Measurements from ENCODE around the gene ZNHIT3. TPM values are rescaled to one million over a fixed set of nuclear protein-coding genes. Genes with fewer than 3 reads are reported as not detected.

ZNHIT3 gene
- total and polyA plus RNA-seq, 2 of the 13 experiments (the other 11 are each of a cell fraction or from before 2014, with no cell fraction given) = 66.6 to 77.4 TPM

GRCh38 chr17:36544307-36545076, 58.0 kb downstream of the ZNHIT3 start, which contains the start of gene GGNBP2 (continued):
- TF ChIP-seq HIC2 (CRISPR knock-in tag; IDR thresholded peaks at IDR 0.05; ENCODE audit: low read depth) = no peak
- no peak for TF ChIP-seq ZNF552 (CRISPR knock-in tag; IDR thresholded peaks at IDR 0.05; ENCODE audit: borderline replicate concordance)
- peak; percentile 81; the same call in 1 of the 2 replicates for TF ChIP-seq ZMAT3 (CRISPR knock-in tag; conservative IDR thresholded peaks at IDR 0.05)
- TF ChIP-seq XBP1 (CRISPR knock-in tag; IDR thresholded peaks at IDR 0.05) = no peak
- TF ChIP-seq AKAP8 (CRISPR knock-in tag; IDR thresholded peaks at IDR 0.05) = 0 out of 2 replicates have a peak, but pooled peaks have one; percentile 50
- peak; percentile 81 for TF ChIP-seq TAF1 (CRISPR knock-in tag; IDR thresholded peaks at IDR 0.05)
- TF ChIP-seq HINFP (CRISPR knock-in tag; IDR thresholded peaks at IDR 0.05; ENCODE audit: low read depth) = 0 out of 2 replicates have a peak, but pooled peaks have one; percentile 45
- TF ChIP-seq ZBTB33 (CRISPR knock-in tag; IDR thresholded peaks at IDR 0.05) = no peak
- TF ChIP-seq ZKSCAN8 (CRISPR knock-in tag; IDR thresholded peaks at IDR 0.05; ENCODE audit: borderline replicate concordance) = no peak
- peak; percentile 17; the same call in 1 of the 2 replicates for TF ChIP-seq MED1 (CRISPR knock-in tag; IDR thresholded peaks at IDR 0.05)
- TF ChIP-seq NCOA2 (CRISPR knock-in tag; IDR thresholded peaks at IDR 0.05) = no peak
- no peak for TF ChIP-seq EHMT2 (IDR thresholded peaks at IDR 0.05; ENCODE audit: borderline replicate concordance, low read depth, low read length)
- TF ChIP-seq ESRRA (CRISPR knock-in tag; IDR thresholded peaks at IDR 0.05; ENCODE audit: low read depth) = 0 out of 2 replicates have a peak, but pooled peaks have one; percentile 34
- TF ChIP-seq HNF1A (IDR thresholded peaks at IDR 0.05; ENCODE audit: low read depth) = no peak
- TF ChIP-seq HNF1A (CRISPR knock-in tag; IDR thresholded peaks at IDR 0.05; ENCODE audit: borderline replicate concordance) = peak; percentile 37; the same call in 1 of the 2 replicates
- no peak for TF ChIP-seq ZNF333 (CRISPR knock-in tag; IDR thresholded peaks at IDR 0.05; ENCODE audit: borderline replicate concordance)
- TF ChIP-seq MLX (CRISPR knock-in tag; IDR thresholded peaks at IDR 0.05) = no peak; the same call in 1 of the 2 replicates
- no peak for TF ChIP-seq NFE2 (CRISPR knock-in tag; IDR thresholded peaks at IDR 0.05)
- TF ChIP-seq RXRB (CRISPR knock-in tag; IDR thresholded peaks at IDR 0.05; ENCODE audit: borderline replicate concordance) = no peak; the same call in none of the 2 replicates
